Endothelial cell of umbilical vein (primary cell): ENCODE results near the gene OXLD1. TPM values are rescaled to one million over a fixed set of nuclear protein-coding genes. Genes with fewer than 3 reads are reported as not detected.

Experiments used
- BruUV-seq: library from RNA; stranded (reverse); fragments of 400-500 nt; replicated peaks from 2 replicates; lab custom pipeline; 2021; lab: Mats Ljungman, UMichigan
- CTCF ChIA-PET: fragments of 300-600, 350-600 bp; sonication (Branson Sonifier 250); formaldehyde crosslinking; loops from one replicate; lab custom pipeline; 2021; ENCODE audit warnings: antibody characterized with exemption, inconsistent platforms; lab: Charles Lee
- POLR2A ChIA-PET: fragments of 300-600, 350-600 bp; sonication (Branson Sonifier 250); formaldehyde crosslinking; loops from one replicate; lab custom pipeline; 2021; ENCODE audit warnings: antibody characterized with exemption, inconsistent platforms; lab: Charles Lee
- DNase-seq: peaks from one replicate; pipeline ENCODE4 v3.0.0-alpha.2; 2011; ENCODE audit warnings: low read depth, low spot score
- FAIRE-seq: peaks from 2 replicates; lab custom pipeline; 2011; peaks lifted over from hg19 to GRCh38; lab: Jason Lieb, UNC
- H2AFZ ChIP-seq: 2 replicates; pipeline ENCODE4 v1.6.0; 2012; ENCODE audit warnings: low read depth, low read length, control low read depth, inconsistent platforms
- H3K27ac ChIP-seq: 2 replicates; pipeline ENCODE4 v1.5.1; 2011; ENCODE audit warnings: low read depth, mild to moderate bottlenecking, control low read depth, low read length, moderate library complexity; ENCODE audit not compliant: insufficient read depth
- H3K27me3 ChIP-seq, 2 experiments: 2 replicates each; pipeline versions ENCODE4 v1.6.0 to v1.6.1; 2011; ENCODE audit warnings: low read length in 2 of 2, mixed read lengths in 1 of 2; ENCODE audit not compliant: control insufficient read depth in 2 of 2, insufficient read depth in 2 of 2
- H3K36me3 ChIP-seq, 2 experiments: 2 replicates in 1 of 2; 3 replicates in 1 of 2; pipeline ENCODE4 v1.5.1; 2011; ENCODE audit warnings: low read length in 2 of 2, mild to moderate bottlenecking in 1 of 2, moderate library complexity in 1 of 2; ENCODE audit not compliant: control insufficient read depth in 2 of 2, insufficient read depth in 2 of 2; ENCODE audit errors: extremely low read depth in 1 of 2
- H3K4me1 ChIP-seq: 3 replicates; pipeline ENCODE4 v1.5.1; 2011; ENCODE audit warnings: mild to moderate bottlenecking, low read length; ENCODE audit not compliant: control insufficient read depth, insufficient read depth; ENCODE audit errors: extremely low read depth
- H3K4me2 ChIP-seq: 2 replicates; pipeline ENCODE4 v1.6.1; 2011; ENCODE audit warnings: low read length, control low read depth, mixed read lengths; ENCODE audit not compliant: insufficient read depth
- H3K4me3 ChIP-seq, 3 experiments: fragments of 200-600 bp in 1 of 3; sonication (generic), shearing (Covaris generic) in 1 of 3; replicated peaks in 1 of 3; 2 replicates each; pipeline ENCODE4 v1.5.1; 2011 to 2016; ENCODE audit warnings: control low read depth in 3 of 3, low read length in 3 of 3, mild to moderate bottlenecking in 2 of 3, inconsistent platforms in 1 of 3, low read depth in 1 of 3, moderate library complexity in 1 of 3; ENCODE audit not compliant: insufficient read depth in 1 of 3
- H3K79me2 ChIP-seq: 2 replicates; pipeline ENCODE4 v1.6.0; 2012; ENCODE audit warnings: low read length, inconsistent platforms; ENCODE audit not compliant: control insufficient read depth, insufficient read depth
- H3K9ac ChIP-seq: replicated peaks from 2 replicates; pipeline ENCODE3; 2011; ENCODE audit warnings: low read length, control low read depth; ENCODE audit not compliant: insufficient read depth; ENCODE audit errors: extremely low read depth
- H3K9me1 ChIP-seq: replicated peaks from 3 replicates; pipeline ENCODE4 v1.6.0; 2011; ENCODE audit warnings: mild to moderate bottlenecking, low read length; ENCODE audit not compliant: control insufficient read depth, insufficient read depth; ENCODE audit errors: extremely low read depth
- H3K9me3 ChIP-seq: replicated peaks from 2 replicates; pipeline ENCODE4 v1.5.1; 2012; ENCODE audit warnings: low read length, inconsistent platforms; ENCODE audit not compliant: control insufficient read depth, insufficient read depth
- H4K20me1 ChIP-seq: replicated peaks from 2 replicates; pipeline ENCODE3; 2011; ENCODE audit warnings: mild to moderate bottlenecking, low read length; ENCODE audit not compliant: control insufficient read depth, insufficient read depth; ENCODE audit errors: extremely low read depth
- EZH2 ChIP-seq: IDR thresholded peaks from 2 replicates; pipeline ENCODE4 v1.6.1; 2012; ENCODE audit warnings: borderline replicate concordance, low read depth, mild to moderate bottlenecking, moderate library complexity, low read length, inconsistent platforms; ENCODE audit not compliant: severe bottlenecking
- GATA2 ChIP-seq: IDR thresholded peaks from 2 replicates; pipeline ENCODE4 v1.7.0; 2011; ENCODE audit warnings: low read depth, mild to moderate bottlenecking, moderate library complexity, mixed read lengths, low read length; ENCODE audit not compliant: insufficient read length, insufficient read depth
- JUN ChIP-seq: IDR thresholded peaks from 2 replicates; pipeline ENCODE4 v1.6.1; 2011; ENCODE audit warnings: borderline replicate concordance, low read depth; ENCODE audit not compliant: insufficient read length, insufficient read depth
- MYC ChIP-seq: IDR thresholded peaks from one replicate; pipeline ENCODE4 v1.6.1; 2011; ENCODE audit warnings: mild to moderate bottlenecking, low read depth, low read length
- POLR2A ChIP-seq: IDR thresholded peaks from 2 replicates; pipeline ENCODE4 v1.6.1; 2012; ENCODE audit warnings: low read depth, mild to moderate bottlenecking, control low read depth, low read length
- POLR2AphosphoS5 ChIP-seq: IDR thresholded peaks from 2 replicates; pipeline ENCODE4 v1.6.1; 2012; ENCODE audit warnings: low read depth, mild to moderate bottlenecking, control low read depth, low read length, moderate library complexity; ENCODE audit not compliant: insufficient read depth
- dilution Hi-C: fragments of 300-500 bp; cut with MboI; formaldehyde crosslinking; loops from one replicate; pipeline ENCODE4 v1.15.0; 2019; ENCODE audit warnings: low sequenced_read_pairs; ENCODE audit not compliant: extremely low pct_ligation_motif_present
- intact Hi-C: fragments of 100-400 bp; cut with micrococcal nuclease; formaldehyde crosslinking; loops from one replicate; pipeline ENCODE4 v1.10.0; 2022
- polyA plus RNA-seq, 4 experiments: library from polyadenylated mRNA; depleted of rRNA in 3 of 4; stranded (reverse) in 3 of 4; unstranded in 1 of 4; fragments of >200 nt; gene quantifications; 2 replicates each; pipeline versions ENCODE4 v1.2.1 to v1.2.3, GENCODE V29; 2011 to 2012; ENCODE audit warnings: missing spikeins in 1 of 4
- total RNA-seq: library from RNA; stranded (reverse); gene quantifications from 2 replicates; pipeline ENCODE4 v1.2.3, GENCODE V29; 2021
- TF ChIP-seq, protein P1 (sequence below), 2 donors: IDR thresholded peaks; 1 replicate in 1 of 2; 2 replicates in 1 of 2; pipeline ENCODE4 v1.5.1; 2011; ENCODE audit warnings: low read length in 2 of 2, mild to moderate bottlenecking in 2 of 2, moderate library complexity in 2 of 2, control low read depth in 1 of 2, inconsistent platforms in 1 of 2, low read depth in 1 of 2; ENCODE audit not compliant: insufficient read depth in 1 of 2; ENCODE audit errors: extremely low read depth in 1 of 2
- TF ChIP-seq, protein P2 (sequence below): IDR thresholded peaks from 2 replicates; pipeline ENCODE4 v1.6.1; 2011; ENCODE audit not compliant: insufficient read depth, insufficient read length

Gene OXLD1
- total and polyA plus RNA-seq, 2 donors (not counting 3 experiments of a cell fraction or from before 2014, with no cell fraction given) = 20.1 to 35.2 TPM

DNA sequence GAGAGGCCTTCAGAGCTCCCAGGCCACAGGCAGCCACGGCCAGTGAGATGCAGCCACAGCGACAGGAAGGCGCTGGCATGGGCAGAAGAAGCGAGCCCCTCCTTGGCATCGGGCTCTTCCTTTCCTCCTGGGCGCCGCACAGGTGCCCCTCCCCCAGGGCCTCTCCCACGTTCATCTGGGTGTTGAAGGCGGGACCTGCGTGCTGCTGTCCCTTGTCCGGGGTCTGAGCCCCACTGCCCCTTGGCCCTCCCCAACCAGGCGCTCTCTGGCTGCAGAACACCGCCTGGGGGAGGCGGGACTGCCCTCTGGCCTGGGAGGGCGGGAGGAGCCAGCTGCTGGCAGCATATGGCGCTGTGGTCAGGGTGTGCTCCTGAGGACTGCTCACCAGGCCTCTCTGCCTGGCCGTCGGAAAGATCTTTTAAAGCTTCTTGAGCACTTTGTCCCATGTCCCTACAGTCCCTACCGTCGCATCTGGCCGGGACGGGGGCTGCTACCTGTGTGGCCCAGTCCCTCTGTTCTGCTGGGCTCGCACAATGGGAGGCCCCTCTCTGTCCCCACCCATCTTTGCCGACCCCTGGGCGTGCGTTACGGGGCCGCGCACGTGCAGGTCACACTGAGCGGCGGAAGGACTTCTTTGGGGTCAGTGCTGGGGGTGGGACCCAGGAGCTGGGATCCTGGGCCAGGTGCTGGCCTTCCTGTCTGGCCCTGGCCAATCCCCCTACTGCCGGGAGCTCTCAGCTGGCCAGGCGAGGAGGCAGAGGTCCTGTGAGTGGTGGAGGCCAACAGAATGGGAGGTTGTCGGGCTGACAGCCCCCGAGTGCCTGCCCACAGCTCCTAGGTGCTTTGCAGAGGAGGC is 47.4 kb upstream of the OXLD1 start:
- no peak overlapping the region for H2AFZ ChIP-seq
- FAIRE-seq = no peak
- H3K36me3 ChIP-seq = no peaks in the 10 kb centered on the region
- ChIA-PET CTCF (interaction anchor here (1.6 kb wide), 1 partner anchor 21 kb away, joined by 6 read pairs; no protein-coding TSS in a partner anchor), POLR2A (interaction anchor here (0.6 kb wide), 2 partner anchors 135 to 212 kb away, joined by 4 to 9 read pairs; no protein-coding TSS in a partner anchor)
- no peak overlapping the region for H3K27ac ChIP-seq
- H3K9me1 ChIP-seq = no peaks in the 10 kb centered on the region
- no peaks in the 10 kb centered on the region for H3K27me3 ChIP-seq
- H4K20me1 ChIP-seq = no peaks in the 10 kb centered on the region
- H3K4me3 ChIP-seq = no peak overlapping the region
- H3K79me2 ChIP-seq = no peaks in the 10 kb centered on the region
- intact Hi-C loops (no loop called here), dilution Hi-C loops (no loop called here)
- H3K4me2 ChIP-seq = no peak overlapping the region
- no peak for DNase-seq
- TF ChIP-seq GATA2 (no peak), POLR2A (no peak), EZH2 (no peak), MYC (no peak), JUN (no peak), POLR2AphosphoS5 (no peak)
- TF ChIP-seq, protein P1, sequence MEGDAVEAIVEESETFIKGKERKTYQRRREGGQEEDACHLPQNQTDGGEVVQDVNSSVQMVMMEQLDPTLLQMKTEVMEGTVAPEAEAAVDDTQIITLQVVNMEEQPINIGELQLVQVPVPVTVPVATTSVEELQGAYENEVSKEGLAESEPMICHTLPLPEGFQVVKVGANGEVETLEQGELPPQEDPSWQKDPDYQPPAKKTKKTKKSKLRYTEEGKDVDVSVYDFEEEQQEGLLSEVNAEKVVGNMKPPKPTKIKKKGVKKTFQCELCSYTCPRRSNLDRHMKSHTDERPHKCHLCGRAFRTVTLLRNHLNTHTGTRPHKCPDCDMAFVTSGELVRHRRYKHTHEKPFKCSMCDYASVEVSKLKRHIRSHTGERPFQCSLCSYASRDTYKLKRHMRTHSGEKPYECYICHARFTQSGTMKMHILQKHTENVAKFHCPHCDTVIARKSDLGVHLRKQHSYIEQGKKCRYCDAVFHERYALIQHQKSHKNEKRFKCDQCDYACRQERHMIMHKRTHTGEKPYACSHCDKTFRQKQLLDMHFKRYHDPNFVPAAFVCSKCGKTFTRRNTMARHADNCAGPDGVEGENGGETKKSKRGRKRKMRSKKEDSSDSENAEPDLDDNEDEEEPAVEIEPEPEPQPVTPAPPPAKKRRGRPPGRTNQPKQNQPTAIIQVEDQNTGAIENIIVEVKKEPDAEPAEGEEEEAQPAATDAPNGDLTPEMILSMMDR (IDR thresholded peaks at IDR 0.05; ENCODE audit: extremely low read depth in 1 of 2, insufficient read depth in 1 of 2, low read depth in 1 of 2, low read length in 2 of 2) = no peak
- TF ChIP-seq, protein P2, sequence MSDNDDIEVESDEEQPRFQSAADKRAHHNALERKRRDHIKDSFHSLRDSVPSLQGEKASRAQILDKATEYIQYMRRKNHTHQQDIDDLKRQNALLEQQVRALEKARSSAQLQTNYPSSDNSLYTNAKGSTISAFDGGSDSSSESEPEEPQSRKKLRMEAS = no peak
- H3K4me1 ChIP-seq = peaks cover 18% of the 10 kb centered on the region
- H3K9ac ChIP-seq = no peak overlapping the region
- H3K9me3 ChIP-seq = no peaks in the 10 kb centered on the region
- BruUV-seq = no TSS peak
